ENCODE measurements around the gene BMPR1B.

BMPR1B gene

GRCh38 chr4:94759767-94760211 is 2.0 kb downstream of the BMPR1B start:
- no peak overlapping the region for H3K4me3 ChIP-seq (ENCODE audit: low read depth, low read length)
- no peak for DNase-seq (ENCODE audit: low read depth)
- TF ChIP-seq CTCF (IDR thresholded peaks at IDR 0.05; ENCODE audit: insufficient read depth, low read depth, low read length, missing control alignments), result no peak

GRCh38 chr4:94762326-94762725 is 4.6 kb downstream of the BMPR1B start:
- no peak for TF ChIP-seq CTCF (IDR thresholded peaks at IDR 0.05; ENCODE audit: insufficient read depth, low read depth, low read length, missing control alignments)
- no peak overlapping the region for H3K4me3 ChIP-seq (ENCODE audit: low read depth, low read length)
- DNase-seq (ENCODE audit: low read depth), result no peak

- no peak for DNase-seq (ENCODE audit: low read depth)
- H3K4me3 ChIP-seq (ENCODE audit: low read depth, low read length), result no peak overlapping the region
- no peak for TF ChIP-seq CTCF (IDR thresholded peaks at IDR 0.05; ENCODE audit: insufficient read depth, low read depth, low read length, missing control alignments)
These were observed 5.2 kb downstream of the BMPR1B start for GRCh38 chr4:94763005-94763404.

- no peak for DNase-seq (ENCODE audit: low read depth)
- H3K4me3 ChIP-seq (ENCODE audit: low read depth, low read length), result no peak overlapping the region
- TF ChIP-seq CTCF (IDR thresholded peaks at IDR 0.05; ENCODE audit: insufficient read depth, low read depth, low read length, missing control alignments), result no peak
These were observed 5.7 kb downstream of the BMPR1B start for GRCh38 chr4:94763500-94763899.

- H3K4me3 ChIP-seq (ENCODE audit: low read depth, low read length), result no peak overlapping the region
- no peak for DNase-seq (ENCODE audit: low read depth)
- TF ChIP-seq CTCF (IDR thresholded peaks at IDR 0.05; ENCODE audit: insufficient read depth, low read depth, low read length, missing control alignments), result no peak
These were observed 6.3 kb downstream of the BMPR1B start for GRCh38 chr4:94764069-94764468.

GRCh38 chr4:94765174-94765573 is 7.4 kb downstream of the BMPR1B start:
- no peak for TF ChIP-seq CTCF (IDR thresholded peaks at IDR 0.05; ENCODE audit: insufficient read depth, low read depth, low read length, missing control alignments)

GRCh38 chr4:94765648-94766047 is 7.9 kb downstream of the BMPR1B start:
- DNase-seq (ENCODE audit: low read depth), result no peak
- no peak overlapping the region for H3K4me3 ChIP-seq (ENCODE audit: low read depth, low read length)
- TF ChIP-seq CTCF (IDR thresholded peaks at IDR 0.05; ENCODE audit: insufficient read depth, low read depth, low read length, missing control alignments), result no peak

More at GRCh38 chr4:94765174-94765573, 7.4 kb downstream of the BMPR1B start:
- H3K4me3 ChIP-seq (ENCODE audit: low read depth, low read length), result no peak overlapping the region
- DNase-seq (ENCODE audit: low read depth), result no peak

Measured in GM12865 (cell line).